Measurements from ENCODE around the gene TNRC18. TPM values are rescaled to one million over a fixed set of nuclear protein-coding genes. Genes with fewer than 3 reads are reported as not detected.

TNRC18 gene
- total RNA-seq, 1 donor from 2014 or later: 95.4 TPM

GRCh38 chr7:5388905-5389433 is 34.7 kb downstream of the TNRC18 start:
- TF ChIP-seq CTCF (IDR thresholded peaks at IDR 0.05): no peak
- H3K27ac Mint-ChIP-seq (ENCODE audit: unreplicated experiment): no peak overlapping the region
- H3K4me1 Mint-ChIP-seq (ENCODE audit: low read depth): no peaks in the 10 kb centered on the region
- no peaks in the 10 kb centered on the region for H3K27me3 Mint-ChIP-seq (ENCODE audit: low read depth)
- no peaks in the 10 kb centered on the region for H3K9me3 Mint-ChIP-seq (ENCODE audit: low read depth)
- DNase-seq (ENCODE audit: low spot score): no peak
- H3K4me3 Mint-ChIP-seq (ENCODE audit: unreplicated experiment): no peak overlapping the region
- H3K36me3 Mint-ChIP-seq (ENCODE audit: low read depth): peaks cover 20% of the 10 kb centered on the region

GRCh38 chr7:5388273-5388901 is 35.2 kb downstream of the TNRC18 start:
- H3K27ac Mint-ChIP-seq (ENCODE audit: unreplicated experiment): no peak overlapping the region
- peaks cover 16% of the 10 kb centered on the region for H3K36me3 Mint-ChIP-seq (ENCODE audit: low read depth)
- H3K9me3 Mint-ChIP-seq (ENCODE audit: low read depth): no peaks in the 10 kb centered on the region
- no peak overlapping the region for H3K4me3 Mint-ChIP-seq (ENCODE audit: unreplicated experiment)
- H3K27me3 Mint-ChIP-seq (ENCODE audit: low read depth): no peaks in the 10 kb centered on the region
- TF ChIP-seq CTCF (IDR thresholded peaks at IDR 0.05): no peak
- H3K4me1 Mint-ChIP-seq (ENCODE audit: low read depth): no peaks in the 10 kb centered on the region
- no peak for DNase-seq (ENCODE audit: low spot score)

- peaks cover 11% of the 10 kb centered on the region for H3K36me3 Mint-ChIP-seq (ENCODE audit: low read depth)
- no peak overlapping the region for H3K27ac Mint-ChIP-seq (ENCODE audit: unreplicated experiment)
- peaks cover 5% of the 10 kb centered on the region for H3K4me1 Mint-ChIP-seq (ENCODE audit: low read depth)
- no peaks in the 10 kb centered on the region for H3K9me3 Mint-ChIP-seq (ENCODE audit: low read depth)
- H3K4me3 Mint-ChIP-seq (ENCODE audit: unreplicated experiment): no peak overlapping the region
- TF ChIP-seq CTCF (IDR thresholded peaks at IDR 0.05): no peak
- H3K27me3 Mint-ChIP-seq (ENCODE audit: low read depth): no peaks in the 10 kb centered on the region
- DNase-seq (ENCODE audit: low spot score): no peak
These were observed 35.9 kb downstream of the TNRC18 start for GRCh38 chr7:5387711-5388245.

GRCh38 chr7:5384618-5385017 is 39.0 kb downstream of the TNRC18 start:
- no peak for TF ChIP-seq CTCF (IDR thresholded peaks at IDR 0.05)
- no peak overlapping the region for H3K27ac Mint-ChIP-seq (ENCODE audit: unreplicated experiment)
- H3K4me1 Mint-ChIP-seq (ENCODE audit: low read depth): peaks cover 18% of the 10 kb centered on the region
- H3K9me3 Mint-ChIP-seq (ENCODE audit: low read depth): no peaks in the 10 kb centered on the region
- H3K36me3 Mint-ChIP-seq (ENCODE audit: low read depth): peaks cover 5% of the 10 kb centered on the region
- no peaks in the 10 kb centered on the region for H3K27me3 Mint-ChIP-seq (ENCODE audit: low read depth)
- no peak for DNase-seq (ENCODE audit: low spot score)
- H3K4me3 Mint-ChIP-seq (ENCODE audit: unreplicated experiment): no peak overlapping the region

- Mint-ChIP-seq H3K4me1 (ENCODE audit: low read depth) (peaks cover 18% of the 10 kb centered on the region), H3K9me3 (ENCODE audit: low read depth) (no peaks in the 10 kb centered on the region), H3K27me3 (ENCODE audit: low read depth) (no peaks in the 10 kb centered on the region), H3K4me3 (ENCODE audit: unreplicated experiment) (no peak overlapping the region), H3K27ac (ENCODE audit: unreplicated experiment) (no peak overlapping the region), H3K36me3 (ENCODE audit: low read depth) (peaks cover 5% of the 10 kb centered on the region)
- no peak for DNase-seq (ENCODE audit: low spot score)
- no peak for TF ChIP-seq CTCF (IDR thresholded peaks at IDR 0.05)
These were observed 40.1 kb downstream of the TNRC18 start for GRCh38 chr7:5383314-5384098.
